HFFc6 (cell line): ENCODE results near the gene BRD1. TPM values are rescaled to one million over a fixed set of nuclear protein-coding genes. Genes with fewer than 3 reads are reported as not detected.

Source experiments
- DNase-seq: peaks from one replicate; pipeline ENCODE4 v3.0.0-alpha.2; 2018
- H3K27ac Mint-ChIP-seq: 2 replicates; pipeline ENCODE4 v1.8.0; 2020; ENCODE audit warnings: mild to moderate bottlenecking, mixed read lengths
- H3K27me3 Mint-ChIP-seq: 2 replicates; pipeline ENCODE4 v1.8.0; 2021; ENCODE audit warnings: mild to moderate bottlenecking, moderate library complexity, mixed read lengths; ENCODE audit not compliant: insufficient read depth
- H3K36me3 Mint-ChIP-seq: 2 replicates; pipeline ENCODE4 v1.8.0; 2021; ENCODE audit warnings: low read depth, mixed read lengths
- H3K4me1 Mint-ChIP-seq: 2 replicates; pipeline ENCODE4 v1.8.0; 2020; ENCODE audit warnings: low read depth, mixed read lengths
- H3K4me3 Mint-ChIP-seq: 2 replicates; pipeline ENCODE4 v1.8.0; 2020; ENCODE audit warnings: mild to moderate bottlenecking, moderate library complexity, mixed read lengths
- H3K9me3 Mint-ChIP-seq: 2 replicates; pipeline ENCODE4 v1.8.0; 2020; ENCODE audit warnings: mild to moderate bottlenecking, mixed read lengths
- CTCF ChIP-seq: fragments of 200-600 bp; sonication (generic); IDR thresholded peaks from 2 replicates; pipeline ENCODE4 v1.5.0; 2021; ENCODE audit warnings: antibody characterized with exemption, mild to moderate bottlenecking
- total RNA-seq, 6 experiments: library from RNA; stranded (reverse); fragmentation: NEBNext Ultra II Directional; extraction: Animal tissue kit (Norgen Biotek cat#: 25700); gene quantifications; 2 replicates in 1 of 6; 3 replicates in 5 of 6; pipeline ENCODE4 v1.2.3, GENCODE V29; 2021

BRD1 gene
- total RNA-seq, 6 experiments from 2014 or later: 17.2 to 20.8 (median 18.1) TPM

- DNase-seq: no peak
- no peak for TF ChIP-seq CTCF
- H3K27ac Mint-ChIP-seq: no peak overlapping the region
- H3K36me3 Mint-ChIP-seq: no peaks in the 10 kb centered on the region
- H3K9me3 Mint-ChIP-seq: no peaks in the 10 kb centered on the region
- no peaks in the 10 kb centered on the region for H3K27me3 Mint-ChIP-seq
- no peaks in the 10 kb centered on the region for H3K4me1 Mint-ChIP-seq
- no peak overlapping the region for H3K4me3 Mint-ChIP-seq
Measured at GRCh38 chr22:49775867-49776511, 51.7 kb downstream of the BRD1 start.

- Mint-ChIP-seq H3K9me3 (no peaks in the 10 kb centered on the region), H3K36me3 (no peaks in the 10 kb centered on the region), H3K27me3 (peaks cover 2% of the 10 kb centered on the region; the same call in 1 of the 2 replicates), H3K4me3 (no peak overlapping the region), H3K27ac (no peak overlapping the region), H3K4me1 (no peaks in the 10 kb centered on the region)
- no peak for TF ChIP-seq CTCF
- DNase-seq: no peak
Measured at GRCh38 chr22:49775191-49775866, 52.3 kb downstream of the BRD1 start.

- no peaks in the 10 kb centered on the region for H3K9me3 Mint-ChIP-seq
- H3K27me3 Mint-ChIP-seq: peaks cover 2% of the 10 kb centered on the region; the same call in 1 of the 2 replicates
- H3K4me3 Mint-ChIP-seq: no peak overlapping the region
- no peaks in the 10 kb centered on the region for H3K36me3 Mint-ChIP-seq
- DNase-seq: no peak
- H3K27ac Mint-ChIP-seq: no peak overlapping the region
- H3K4me1 Mint-ChIP-seq: no peaks in the 10 kb centered on the region
- no peak for TF ChIP-seq CTCF
Measured at GRCh38 chr22:49774499-49775151, 53.0 kb downstream of the BRD1 start.

GRCh38 chr22:49774046-49774445 is 53.6 kb downstream of the BRD1 start:
- Mint-ChIP-seq H3K4me3 (no peak overlapping the region), H3K4me1 (peaks cover 2% of the 10 kb centered on the region; the same call in 1 of the 2 replicates), H3K27me3 (peaks cover 2% of the 10 kb centered on the region; the same call in 1 of the 2 replicates), H3K9me3 (no peaks in the 10 kb centered on the region), H3K36me3 (no peaks in the 10 kb centered on the region), H3K27ac (no peak overlapping the region)
- DNase-seq: no peak
- no peak for TF ChIP-seq CTCF

GRCh38 chr22:49773531-49773930 is 54.1 kb downstream of the BRD1 start:
- Mint-ChIP-seq H3K36me3 (no peaks in the 10 kb centered on the region), H3K4me3 (no peak overlapping the region), H3K4me1 (peaks cover 7% of the 10 kb centered on the region; the same call in 1 of the 2 replicates), H3K27me3 (peaks cover 3% of the 10 kb centered on the region), H3K9me3 (no peaks in the 10 kb centered on the region), H3K27ac (no peak overlapping the region)
- no peak for DNase-seq
- TF ChIP-seq CTCF: no peak
